K562 (cell line): ENCODE data around the gene SIK3.

Experiments
- PCBP1 ChIP-seq: fragments of 200-400 bp; formaldehyde crosslinking; IDR thresholded peaks from 2 replicates; pipeline ENCODE4 v1.6.1; 2018; ENCODE audit warnings: mild to moderate bottlenecking, low read depth, low read length; ENCODE audit not compliant: poor library complexity, severe bottlenecking
- SIN3A ChIP-seq, 2 experiments: fragments of 150-350 bp in 1 of 2; IDR thresholded peaks; 2 replicates each; pipeline ENCODE4 v1.6.1; 2011 to 2016; ENCODE audit warnings: borderline replicate concordance in 2 of 2, low read depth in 2 of 2, low read length in 2 of 2, mild to moderate bottlenecking in 2 of 2, moderate library complexity in 2 of 2; ENCODE audit not compliant: control insufficient read depth in 1 of 2
- ZNF766 ChIP-seq: fragments of 200-800 bp; sonication (Bioruptor generic); conservative IDR thresholded peaks from 2 replicates; pipeline ENCODE4 v1.6.1; 2016; ENCODE audit warnings: missing genetic modification characterization, missing compliant biosample characterization

GRCh38 chr11:117095284-117096161 is 2.7 kb downstream of the SIK3 start:
- no peak for TF ChIP-seq ZNF766 (CRISPR knock-in tag)
- no peak for TF ChIP-seq PCBP1
- TF ChIP-seq SIN3A (IDR thresholded peaks at IDR 0.05; ENCODE audit: borderline replicate concordance in 2 of 2, control insufficient read depth in 1 of 2, low read depth in 2 of 2, low read length in 2 of 2) = no peak
